CD4-positive, alpha-beta T cell treated with Interleukin-1 beta for 1 hour (primary cell): ENCODE data around the gene NAIP.
"Not testable (repeated sequence)": the region's sequence is repeated elsewhere in the genome, so short reads cannot be mapped to it uniquely, and the experiment has no call there.

Experiments used
- DNase-seq, 2 donors: peaks; one replicate each; pipeline ENCODE4 v3.0.0-alpha.2; 2020 to 2022

Gene NAIP

GRCh38 chr5:71025289-71025953 is at the start of gene NAIP:
Gene NAIP, minus strand, starts transcription at chr5:71025339. Its CDS starts 12,424 bp downstream, at chr5:71012915.
- not testable (repeated sequence) for DNase-seq

DNA sequence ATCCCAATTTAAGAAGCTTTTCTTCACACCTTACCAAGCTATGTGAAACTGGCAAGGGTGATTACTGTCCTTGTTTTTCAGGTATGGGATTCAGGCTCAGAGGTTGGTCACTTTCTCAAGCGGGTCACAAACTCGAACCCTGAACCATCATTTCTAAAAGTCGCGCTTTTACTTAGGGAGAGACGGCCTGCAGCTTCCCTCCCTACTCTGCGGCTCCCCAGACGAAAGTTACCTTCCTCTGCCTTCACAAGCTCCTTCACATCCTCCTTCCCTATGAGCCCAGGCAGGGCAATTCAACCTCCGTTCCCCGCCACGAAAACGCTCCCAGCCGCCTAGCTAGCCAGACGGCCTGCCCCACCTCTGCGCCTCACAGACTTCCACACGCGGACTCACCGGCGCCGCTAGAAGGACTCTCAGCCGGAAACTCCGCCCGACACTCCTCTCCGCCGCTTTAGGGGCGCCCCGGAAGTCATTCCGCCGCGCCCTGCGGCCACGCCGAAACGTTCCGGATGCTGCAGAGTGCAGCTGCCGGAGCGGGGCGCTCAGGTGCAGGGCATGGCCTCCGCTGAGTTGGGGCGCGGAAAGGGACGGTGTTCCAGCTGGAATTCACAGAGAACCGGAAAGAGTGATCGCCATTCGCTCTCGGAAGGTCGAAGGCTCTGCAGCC is 42.3 kb upstream of the NAIP start, which contains the start of gene GTF2H2:
Gene GTF2H2 (minus strand): TSS at position 415 of the 667 bp plus-strand sequence. CDS start 4,913 bp downstream, outside the sequence.
- not testable (repeated sequence) for DNase-seq

DNA sequence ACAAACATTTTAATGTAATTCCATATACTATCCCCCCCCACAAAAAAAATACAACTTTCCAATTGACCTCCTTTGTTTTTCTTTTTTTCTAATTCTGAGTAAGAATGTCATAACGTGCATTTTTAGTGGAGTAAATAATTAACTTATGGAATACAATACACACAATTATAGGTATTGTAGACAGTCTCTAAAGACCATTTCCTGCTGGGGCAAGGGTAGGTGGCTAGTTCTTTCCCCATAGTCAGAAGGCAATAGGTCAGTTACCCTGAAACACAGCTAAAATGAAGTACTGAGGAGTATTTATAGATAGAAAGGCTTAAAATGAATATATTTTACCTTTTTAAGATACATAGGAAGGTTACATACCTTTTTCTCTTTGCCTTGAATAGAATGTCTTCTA is 36.2 kb upstream of the NAIP start:
- DNase-seq = not testable (repeated sequence)

GRCh38 chr5:71059426-71059825 is 34.3 kb upstream of the NAIP start:
- not testable (repeated sequence) for DNase-seq

GRCh38 chr5:71044808-71045207 is 19.7 kb upstream of the NAIP start:
- not testable (repeated sequence) for DNase-seq

- DNase-seq = not testable (repeated sequence)
Measured at GRCh38 chr5:71044128-71044527, 19.0 kb upstream of the NAIP start.

- DNase-seq = not testable (repeated sequence)
Measured at GRCh38 chr5:71031046-71031776, 6.1 kb upstream of the NAIP start.

GRCh38 chr5:71020643-71021042 is 4.5 kb downstream of the NAIP start:
- not testable (repeated sequence) for DNase-seq

GRCh38 chr5:71018376-71019005 is 6.6 kb downstream of the NAIP start:
- DNase-seq = not testable (repeated sequence)

- DNase-seq = no peak
Measured at GRCh38 chr5:71014176-71014575, 11.0 kb downstream of the NAIP start.

DNA sequence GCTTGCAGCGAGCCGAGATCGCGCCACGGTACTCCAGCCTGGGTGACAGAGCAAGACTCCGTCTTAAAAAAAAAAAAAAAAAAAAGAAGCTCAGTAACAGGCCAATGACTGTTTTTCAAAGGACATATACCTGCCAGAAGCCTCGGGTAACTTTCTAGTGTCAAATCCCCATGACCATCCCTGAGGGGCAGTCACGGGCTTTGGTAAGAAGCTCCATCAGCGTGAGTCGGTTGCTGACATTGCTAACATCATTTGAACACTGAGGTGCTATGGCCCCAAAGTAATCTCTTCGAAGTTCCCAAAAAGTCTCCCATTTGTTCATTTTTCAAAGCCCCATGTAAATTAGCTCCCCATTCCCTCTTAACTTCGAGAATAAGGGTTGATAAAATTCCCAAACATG is 11.6 kb downstream of the NAIP start:
- no peak for DNase-seq

GRCh38 chr5:71011194-71011792 is 13.8 kb downstream of the NAIP start:
- no peak for DNase-seq

DNA sequence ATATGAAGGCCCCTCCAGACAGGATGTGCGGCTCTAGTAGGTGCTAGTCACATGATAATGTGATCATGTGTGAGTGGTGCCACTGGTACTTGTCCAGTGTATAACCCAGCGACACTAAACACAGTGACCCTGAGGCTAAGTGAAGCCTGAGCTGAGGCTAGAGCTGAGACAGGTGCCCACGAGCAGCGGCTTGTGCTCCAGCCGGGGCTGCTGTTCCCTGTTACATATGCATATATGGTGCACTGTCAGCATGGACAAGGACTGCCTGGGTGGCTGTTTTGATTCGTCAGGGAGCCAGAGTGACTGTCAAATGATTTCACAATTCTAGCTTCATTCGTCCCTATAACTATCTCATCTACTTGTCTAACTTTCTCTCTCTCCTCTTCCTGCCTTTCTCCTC is 18.2 kb downstream of the NAIP start:
- DNase-seq = not testable (repeated sequence)

GRCh38 chr5:70984882-70985281 is 40.3 kb downstream of the NAIP start:
- not testable (repeated sequence) for DNase-seq

DNA sequence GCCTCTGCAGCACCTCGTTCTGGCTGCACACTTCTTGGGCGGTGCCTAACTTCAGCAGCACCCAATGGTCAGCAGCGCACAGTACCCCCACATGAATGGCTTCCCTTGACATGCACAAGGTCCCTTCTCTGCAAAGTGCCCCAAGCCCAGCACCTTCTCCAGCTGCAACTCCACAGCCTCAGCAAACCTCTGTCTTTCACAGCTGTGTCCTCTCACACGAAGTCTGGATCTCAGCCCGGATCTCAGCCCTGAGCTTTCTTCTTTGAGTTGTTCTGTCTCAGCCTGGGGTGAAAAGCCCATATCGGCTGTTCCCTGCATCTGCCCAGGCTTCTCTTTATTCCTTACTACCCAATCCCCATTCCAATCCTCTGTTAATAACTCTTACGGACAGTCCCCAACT is 57.9 kb downstream of the NAIP start:
- not testable (repeated sequence) for DNase-seq

DNA sequence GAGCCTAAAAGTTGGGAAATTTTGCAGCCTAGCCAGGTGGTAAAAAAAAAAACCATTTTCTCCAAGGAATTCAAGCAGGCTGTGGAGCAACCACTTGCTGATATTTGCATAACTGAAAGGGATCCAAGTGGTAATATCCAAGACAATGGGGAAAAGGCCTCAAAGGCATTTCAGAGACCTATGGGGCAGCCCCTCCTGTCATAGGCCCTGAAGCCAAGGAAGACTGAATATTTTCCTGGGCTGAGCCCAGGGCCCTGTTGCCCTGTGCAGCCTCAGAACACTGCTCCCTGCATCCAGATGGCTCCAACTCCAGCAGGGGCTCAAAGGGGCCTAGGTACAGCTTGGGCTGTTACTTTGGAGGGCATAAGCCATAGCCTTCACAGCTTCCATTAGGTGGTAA is 60.6 kb downstream of the NAIP start:
- DNase-seq = not testable (repeated sequence)

- not testable (repeated sequence) for DNase-seq
Measured at GRCh38 chr5:70953068-70953467, 72.1 kb downstream of the NAIP start.

- not testable (repeated sequence) for DNase-seq
Measured at GRCh38 chr5:70932560-70932959, 92.6 kb downstream of the NAIP start.

- not testable (repeated sequence) for DNase-seq
Measured at GRCh38 chr5:70931709-70932368, 93.3 kb downstream of the NAIP start.

- not testable (repeated sequence) for DNase-seq
Measured at GRCh38 chr5:70925211-70925562, 100.0 kb downstream of the NAIP start.
